Measurements from ENCODE around the gene NEIL3.

NEIL3 gene

GRCh38 chr4:177332119-177332518, 22.4 kb downstream of the NEIL3 start:
- H3K4me1 ChIP-seq (ENCODE audit: control insufficient read depth, low read depth, low read length): no peaks in the 10 kb centered on the region
- no peak for DNase-seq
- no peak overlapping the region for H2AK5ac ChIP-seq (ENCODE audit: low read length)
- H3K27me3 ChIP-seq (ENCODE audit: insufficient read depth, low read length, poor library complexity): no peaks in the 10 kb centered on the region
- no peak overlapping the region for H3K4me3 ChIP-seq (ENCODE audit: low read length)
- no peak overlapping the region for H3K23ac ChIP-seq (ENCODE audit: low read length)
- H3K4me2 ChIP-seq (ENCODE audit: low read length): no peak overlapping the region
- no peak overlapping the region for H3K56ac ChIP-seq (ENCODE audit: low read length)
- H3K27ac ChIP-seq (ENCODE audit: low read depth, low read length): no peak overlapping the region
- H2BK5ac ChIP-seq (ENCODE audit: low read length): no peak overlapping the region
- H3K36me3 ChIP-seq (ENCODE audit: control insufficient read depth, insufficient read depth, low read length): peaks cover 2% of the 10 kb centered on the region
- no peak overlapping the region for H4K8ac ChIP-seq (ENCODE audit: low read depth, low read length)
- peaks cover 12% of the 10 kb centered on the region for H3K79me1 ChIP-seq (ENCODE audit: low read length)
- no CpG with 5 or more reads among the region's 4 CpGs for WGBS (ENCODE audit: extremely low coverage, insufficient coverage, low lambda C conversion rate)
- H2BK15ac ChIP-seq (replicated peaks; ENCODE audit: low read depth): no peak overlapping the region
- peaks cover 8% of the 10 kb centered on the region for H3K79me2 ChIP-seq (ENCODE audit: control insufficient read depth, insufficient read depth, low read length)
- no peak overlapping the region for H3K9ac ChIP-seq (ENCODE audit: low read length)
- H3K18ac ChIP-seq (ENCODE audit: low read length): no peak overlapping the region
- H4K5ac ChIP-seq (ENCODE audit: low read length): no peak overlapping the region
- no peak overlapping the region for H2BK120ac ChIP-seq (ENCODE audit: low read depth, low read length)
- no peak overlapping the region for H3K4ac ChIP-seq (ENCODE audit: low read depth, low read length)

- Histone ChIP-seq H3K4ac (ENCODE audit: low read depth, low read length) (no peak overlapping the region), H4K8ac (ENCODE audit: low read depth, low read length) (no peak overlapping the region), H2AK5ac (ENCODE audit: low read length) (no peak overlapping the region), H4K5ac (ENCODE audit: low read length) (no peak overlapping the region), H3K27me3 (ENCODE audit: insufficient read depth, low read length, poor library complexity) (no peaks in the 10 kb centered on the region), H3K79me1 (ENCODE audit: low read length) (no peaks in the 10 kb centered on the region), H3K9ac (ENCODE audit: low read length) (no peak overlapping the region), H2BK120ac (ENCODE audit: low read depth, low read length) (no peak overlapping the region), H3K18ac (ENCODE audit: low read length) (no peak overlapping the region), H3K4me1 (ENCODE audit: control insufficient read depth, low read depth, low read length) (no peaks in the 10 kb centered on the region), H3K79me2 (ENCODE audit: control insufficient read depth, insufficient read depth, low read length) (no peaks in the 10 kb centered on the region), H3K36me3 (ENCODE audit: control insufficient read depth, insufficient read depth, low read length) (peaks cover 2% of the 10 kb centered on the region), H3K4me3 (ENCODE audit: low read length) (no peak overlapping the region), H3K23ac (ENCODE audit: low read length) (no peak overlapping the region), H3K4me2 (ENCODE audit: low read length) (no peak overlapping the region), H2BK15ac (replicated peaks; ENCODE audit: low read depth) (no peak overlapping the region), H3K27ac (ENCODE audit: low read depth, low read length) (no peak overlapping the region), H3K56ac (ENCODE audit: low read length) (no peak overlapping the region), H2BK5ac (ENCODE audit: low read length) (no peak overlapping the region)
- no CpG with 5 or more reads among the region's 5 CpGs for WGBS (ENCODE audit: extremely low coverage, insufficient coverage, low lambda C conversion rate)
- DNase-seq: peak; percentile 36
These were observed 30.1 kb downstream of the NEIL3 start for GRCh38 chr4:177339477-177340374.

GRCh38 chr4:177348348-177348747, 38.7 kb downstream of the NEIL3 start:
- H3K27ac ChIP-seq (ENCODE audit: low read depth, low read length): no peak overlapping the region
- no peak overlapping the region for H3K23ac ChIP-seq (ENCODE audit: low read length)
- no peak for DNase-seq
- no peaks in the 10 kb centered on the region for H3K27me3 ChIP-seq (ENCODE audit: insufficient read depth, low read length, poor library complexity)
- H3K4me1 ChIP-seq (ENCODE audit: control insufficient read depth, low read depth, low read length): no peaks in the 10 kb centered on the region
- H2BK15ac ChIP-seq (replicated peaks; ENCODE audit: low read depth): no peak overlapping the region
- no peak overlapping the region for H4K8ac ChIP-seq (ENCODE audit: low read depth, low read length)
- no CpG with 5 or more reads among the region's 8 CpGs for WGBS (ENCODE audit: extremely low coverage, insufficient coverage, low lambda C conversion rate)
- H3K9ac ChIP-seq (ENCODE audit: low read length): no peak overlapping the region
- no peak overlapping the region for H3K4ac ChIP-seq (ENCODE audit: low read depth, low read length)
- no peaks in the 10 kb centered on the region for H3K79me1 ChIP-seq (ENCODE audit: low read length)
- H2AK5ac ChIP-seq (ENCODE audit: low read length): no peak overlapping the region
- no peak overlapping the region for H3K18ac ChIP-seq (ENCODE audit: low read length)
- H3K4me2 ChIP-seq (ENCODE audit: low read length): no peak overlapping the region
- no peak overlapping the region for H3K4me3 ChIP-seq (ENCODE audit: low read length)
- no peak overlapping the region for H4K5ac ChIP-seq (ENCODE audit: low read length)
- no peaks in the 10 kb centered on the region for H3K79me2 ChIP-seq (ENCODE audit: control insufficient read depth, insufficient read depth, low read length)
- H3K36me3 ChIP-seq (ENCODE audit: control insufficient read depth, insufficient read depth, low read length): no peaks in the 10 kb centered on the region
- H2BK120ac ChIP-seq (ENCODE audit: low read depth, low read length): no peak overlapping the region
- H2BK5ac ChIP-seq (ENCODE audit: low read length): no peak overlapping the region
- no peak overlapping the region for H3K56ac ChIP-seq (ENCODE audit: low read length)

DNA sequence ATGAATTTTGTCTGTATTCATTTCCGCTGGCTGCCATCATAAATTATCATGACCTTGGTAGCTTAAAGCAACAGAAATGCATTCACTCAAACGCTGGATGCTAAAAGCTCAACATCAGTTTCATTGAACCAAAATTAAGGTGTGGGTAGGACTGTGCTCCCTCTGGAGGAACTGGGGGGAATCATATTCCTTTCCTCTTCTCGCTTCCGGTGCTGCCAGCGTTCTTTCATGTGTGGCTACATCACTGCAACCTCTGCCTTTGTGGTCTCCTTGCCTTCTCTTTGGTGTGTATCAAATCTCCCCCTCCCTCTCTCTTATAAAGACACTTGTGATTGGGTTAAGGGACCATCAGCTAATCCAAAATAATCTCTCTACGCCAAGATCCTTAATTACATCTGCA, 39.5 kb downstream of the NEIL3 start:
- H4K5ac ChIP-seq (ENCODE audit: low read length): no peak overlapping the region
- no peak overlapping the region for H3K23ac ChIP-seq (ENCODE audit: low read length)
- H3K4ac ChIP-seq (ENCODE audit: low read depth, low read length): no peak overlapping the region
- no peak overlapping the region for H3K4me3 ChIP-seq (ENCODE audit: low read length)
- no peaks in the 10 kb centered on the region for H3K4me1 ChIP-seq (ENCODE audit: control insufficient read depth, low read depth, low read length)
- H2AK5ac ChIP-seq (ENCODE audit: low read length): no peak overlapping the region
- H3K36me3 ChIP-seq (ENCODE audit: control insufficient read depth, insufficient read depth, low read length): no peaks in the 10 kb centered on the region
- H3K79me1 ChIP-seq (ENCODE audit: low read length): no peaks in the 10 kb centered on the region
- H3K27me3 ChIP-seq (ENCODE audit: insufficient read depth, low read length, poor library complexity): no peaks in the 10 kb centered on the region
- H3K79me2 ChIP-seq (ENCODE audit: control insufficient read depth, insufficient read depth, low read length): no peaks in the 10 kb centered on the region
- H4K8ac ChIP-seq (ENCODE audit: low read depth, low read length): no peak overlapping the region
- no peak overlapping the region for H3K9ac ChIP-seq (ENCODE audit: low read length)
- DNase-seq: peak; percentile 8
- H3K4me2 ChIP-seq (ENCODE audit: low read length): no peak overlapping the region
- H3K27ac ChIP-seq (ENCODE audit: low read depth, low read length): no peak overlapping the region
- no peak overlapping the region for H2BK5ac ChIP-seq (ENCODE audit: low read length)
- H2BK15ac ChIP-seq (replicated peaks; ENCODE audit: low read depth): no peak overlapping the region
- WGBS (ENCODE audit: extremely low coverage, insufficient coverage, low lambda C conversion rate): no CpG with 5 or more reads among the region's 6 CpGs
- no peak overlapping the region for H2BK120ac ChIP-seq (ENCODE audit: low read depth, low read length)
- H3K56ac ChIP-seq (ENCODE audit: low read length): no peak overlapping the region
- H3K18ac ChIP-seq (ENCODE audit: low read length): no peak overlapping the region

- Histone ChIP-seq H3K27ac (ENCODE audit: low read depth, low read length) (no peak overlapping the region), H4K5ac (ENCODE audit: low read length) (no peak overlapping the region), H2AK5ac (ENCODE audit: low read length) (no peak overlapping the region), H3K4ac (ENCODE audit: low read depth, low read length) (no peak overlapping the region), H3K18ac (ENCODE audit: low read length) (no peak overlapping the region), H2BK15ac (replicated peaks; ENCODE audit: low read depth) (no peak overlapping the region), H3K4me2 (ENCODE audit: low read length) (no peak overlapping the region), H3K4me1 (ENCODE audit: control insufficient read depth, low read depth, low read length) (no peaks in the 10 kb centered on the region), H3K23ac (ENCODE audit: low read length) (no peak overlapping the region), H3K36me3 (ENCODE audit: control insufficient read depth, insufficient read depth, low read length) (no peaks in the 10 kb centered on the region), H3K79me2 (ENCODE audit: control insufficient read depth, insufficient read depth, low read length) (no peaks in the 10 kb centered on the region), H2BK5ac (ENCODE audit: low read length) (no peak overlapping the region), H3K79me1 (ENCODE audit: low read length) (no peaks in the 10 kb centered on the region), H2BK120ac (ENCODE audit: low read depth, low read length) (no peak overlapping the region), H3K27me3 (ENCODE audit: insufficient read depth, low read length, poor library complexity) (no peaks in the 10 kb centered on the region), H3K56ac (ENCODE audit: low read length) (no peak overlapping the region), H3K9ac (ENCODE audit: low read length) (no peak overlapping the region), H4K8ac (ENCODE audit: low read depth, low read length) (no peak overlapping the region), H3K4me3 (ENCODE audit: low read length) (no peak overlapping the region)
- WGBS (ENCODE audit: extremely low coverage, insufficient coverage, low lambda C conversion rate): no CpG with 5 or more reads among the region's 5 CpGs
- DNase-seq: no peak
These were observed 42.1 kb downstream of the NEIL3 start for GRCh38 chr4:177351622-177352244.

All from mesendoderm (in vitro differentiated cells).